NCI-H226 (cell line): Measurements from ENCODE around the gene ACACA.
A peak's percentile ranks its signal among the peaks of the same experiment; 100 is the strongest.

Experiments
- DNase-seq: peaks from one replicate; pipeline ENCODE4 v3.0.0-alpha.2; 2015

ACACA gene

DNA sequence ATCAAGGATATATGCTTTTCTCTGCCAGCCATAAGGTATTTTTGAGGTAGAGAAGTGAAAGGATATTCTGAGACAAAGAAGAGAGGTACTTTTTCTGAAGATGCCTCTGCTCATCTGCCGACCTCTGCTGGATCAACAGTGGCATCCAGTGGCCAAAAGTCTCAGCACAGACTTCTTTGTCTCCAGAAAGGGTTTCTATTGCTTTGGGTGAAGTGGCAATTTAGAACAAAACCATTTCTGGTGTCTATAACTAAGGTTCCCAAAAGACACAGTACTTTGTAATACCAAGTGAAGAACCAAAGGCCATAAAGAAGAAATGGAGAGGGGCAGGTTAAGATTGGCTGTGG is 186.1 kb downstream of the ACACA start:
- no peak for DNase-seq

DNA sequence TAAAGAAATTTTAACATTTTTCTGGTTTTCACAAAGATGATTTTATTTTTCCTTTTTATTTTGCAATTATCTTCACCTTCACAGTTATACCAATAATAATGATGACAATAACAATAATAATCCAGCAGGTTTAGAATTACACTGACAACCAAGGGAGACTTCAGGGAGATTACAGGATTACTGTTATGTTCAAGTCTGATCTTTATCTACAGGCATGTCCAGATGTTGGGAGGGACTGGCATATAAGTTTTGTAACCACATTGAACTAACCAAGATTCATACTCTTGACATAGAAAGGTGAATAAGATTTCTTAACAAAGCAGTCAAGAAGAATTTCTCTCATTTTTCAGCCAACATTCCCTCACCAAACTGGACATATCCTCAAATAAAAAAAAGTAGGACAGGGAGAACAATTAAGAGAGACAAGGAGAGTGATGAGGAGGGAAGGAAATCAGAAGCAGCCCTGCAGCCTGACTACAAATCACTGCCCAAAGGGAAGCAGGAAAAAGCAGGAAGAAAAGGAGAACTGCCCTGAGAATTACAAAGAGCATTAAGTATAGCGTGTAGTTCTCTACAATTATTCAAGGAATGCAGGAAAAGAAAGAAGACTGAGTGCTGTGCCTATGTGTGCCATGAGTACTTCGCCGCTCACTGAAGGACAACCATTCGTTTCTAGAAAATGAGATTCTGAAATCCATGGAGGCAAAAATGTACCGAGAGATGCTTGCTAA is 186.6 kb downstream of the ACACA start:
- DNase-seq, result no peak

DNA sequence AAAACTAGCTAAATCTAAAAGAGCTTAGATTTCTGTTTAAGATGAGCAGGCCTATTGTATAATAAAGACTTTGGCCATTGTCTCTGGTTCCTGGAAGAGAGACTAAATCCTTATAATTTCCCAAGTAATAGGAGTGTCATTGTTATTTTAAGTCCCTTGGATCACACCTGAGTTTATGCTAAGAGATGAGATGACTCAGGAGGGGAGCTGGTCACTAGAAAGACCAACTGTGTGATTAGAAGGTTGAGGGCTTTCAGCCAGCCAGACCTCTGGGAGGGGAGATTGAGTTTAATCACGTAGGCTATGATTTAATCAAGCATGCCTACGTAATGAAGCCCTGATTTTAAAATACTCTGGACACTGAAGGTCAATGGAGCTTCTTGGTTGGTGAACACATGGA is 187.8 kb downstream of the ACACA start:
- DNase-seq, result no peak

DNA sequence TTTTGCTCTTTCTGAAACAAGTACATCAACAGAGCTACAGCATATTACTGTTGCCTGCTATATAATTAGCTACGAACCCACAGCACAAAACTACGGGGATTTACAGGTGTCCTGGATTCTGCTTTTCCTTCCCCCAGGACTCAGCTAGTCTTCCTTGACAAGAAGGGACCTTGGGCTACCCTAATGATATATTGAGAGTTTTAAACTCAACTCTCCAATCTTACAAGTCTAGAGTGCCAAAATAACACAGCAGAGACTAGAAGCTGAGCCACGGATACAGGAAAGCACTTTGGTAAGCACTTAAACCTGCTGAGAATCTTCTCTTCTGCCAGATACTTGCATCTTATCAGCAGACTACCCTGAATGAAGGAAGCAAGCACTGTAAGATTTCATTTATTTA is 192.2 kb downstream of the ACACA start:
- no peak for DNase-seq

DNA sequence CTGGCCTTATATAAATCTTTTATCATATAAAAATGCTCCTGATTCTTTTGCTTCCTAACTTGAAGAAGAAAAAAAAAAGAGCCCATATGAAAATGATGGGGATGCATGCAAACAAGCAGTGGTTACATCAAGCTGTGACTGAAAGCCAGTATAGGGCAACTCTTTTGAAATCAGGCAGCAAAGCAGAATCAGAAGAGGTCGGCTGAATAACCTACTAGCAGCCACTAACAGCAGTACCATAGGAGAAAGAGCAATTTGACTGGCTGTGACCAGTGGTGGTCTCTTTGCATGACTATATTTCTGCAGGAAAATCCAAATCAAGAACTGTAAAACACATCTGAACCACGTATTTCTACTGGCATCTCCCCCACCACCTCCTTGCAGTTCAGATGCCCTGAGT is 192.7 kb downstream of the ACACA start:
- no peak for DNase-seq

DNA sequence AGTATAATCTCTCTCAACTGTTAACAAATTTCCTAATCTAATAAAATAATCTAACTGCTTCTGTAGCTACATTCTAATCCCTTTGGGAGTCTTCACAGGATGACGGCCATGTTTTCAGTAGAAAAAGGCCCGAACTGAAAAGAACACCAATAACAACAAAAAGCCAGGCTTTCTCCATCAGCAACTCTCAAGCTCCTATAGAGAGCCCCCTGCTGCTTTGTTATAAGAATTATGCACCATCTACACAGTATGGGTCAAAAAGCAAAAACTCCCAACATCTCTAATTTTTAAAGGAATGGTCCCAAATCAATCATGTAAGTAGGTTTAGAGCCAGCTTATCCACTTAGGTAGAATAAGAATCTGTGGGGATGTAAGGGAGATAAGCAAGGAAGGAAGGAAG is 194.5 kb downstream of the ACACA start:
- no peak for DNase-seq

DNA sequence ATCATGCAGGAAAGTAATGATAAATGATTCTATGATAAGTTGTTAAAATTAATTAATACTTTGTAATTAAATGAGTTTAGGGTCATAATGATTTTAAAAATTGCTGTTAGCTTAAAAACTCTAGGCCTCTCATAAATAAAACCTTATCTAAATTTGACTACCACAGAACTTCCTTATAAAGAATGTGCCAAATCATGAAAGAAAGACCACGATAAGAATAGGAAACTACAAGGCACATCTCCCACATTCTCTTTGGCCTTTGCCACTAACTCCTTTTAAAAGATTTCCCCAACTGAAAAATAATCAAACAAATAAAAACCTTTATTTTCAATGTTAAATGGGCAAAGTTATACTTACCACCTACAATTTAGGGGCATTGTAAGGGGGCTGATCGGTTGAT is 195.5 kb downstream of the ACACA start:
- no peak for DNase-seq

DNA sequence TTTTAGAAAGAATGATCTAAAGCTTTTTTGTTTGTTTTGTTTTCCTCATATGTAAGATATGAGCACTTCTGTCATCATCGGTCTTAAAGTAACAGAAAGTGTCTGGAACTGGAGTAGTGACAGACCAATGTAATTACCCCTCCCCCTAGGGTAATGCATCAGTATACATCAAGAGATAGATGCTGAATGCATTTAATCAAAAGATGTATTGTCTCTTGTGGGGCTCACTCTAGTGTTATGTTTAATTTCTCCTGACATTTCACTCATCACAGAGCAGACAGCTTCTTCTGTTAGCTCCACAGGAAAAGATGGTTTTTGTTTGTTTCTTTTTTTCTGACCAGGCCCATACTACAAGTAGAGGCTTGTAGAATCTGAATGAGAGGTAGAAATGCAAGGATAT is 199.5 kb downstream of the ACACA start:
- DNase-seq, result no peak

DNA sequence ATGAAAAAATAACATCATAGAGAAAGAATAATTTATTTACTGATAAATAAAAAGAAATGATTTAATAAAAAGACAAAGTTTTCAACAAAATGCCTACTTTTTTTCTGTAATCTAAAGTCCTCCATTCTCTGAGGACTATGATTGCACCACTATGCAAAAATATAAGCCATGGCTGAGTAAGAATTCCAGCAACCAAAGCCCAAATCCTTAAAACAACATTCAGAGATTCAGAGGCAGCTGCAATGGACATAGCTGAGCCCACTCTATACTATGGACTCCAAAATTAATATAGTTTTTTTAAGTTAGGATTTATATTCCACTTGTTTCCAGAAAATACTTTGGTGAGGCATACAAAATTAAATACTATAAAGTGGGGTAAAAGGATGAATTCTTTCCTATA is 200.3 kb downstream of the ACACA start:
- no peak for DNase-seq

DNA sequence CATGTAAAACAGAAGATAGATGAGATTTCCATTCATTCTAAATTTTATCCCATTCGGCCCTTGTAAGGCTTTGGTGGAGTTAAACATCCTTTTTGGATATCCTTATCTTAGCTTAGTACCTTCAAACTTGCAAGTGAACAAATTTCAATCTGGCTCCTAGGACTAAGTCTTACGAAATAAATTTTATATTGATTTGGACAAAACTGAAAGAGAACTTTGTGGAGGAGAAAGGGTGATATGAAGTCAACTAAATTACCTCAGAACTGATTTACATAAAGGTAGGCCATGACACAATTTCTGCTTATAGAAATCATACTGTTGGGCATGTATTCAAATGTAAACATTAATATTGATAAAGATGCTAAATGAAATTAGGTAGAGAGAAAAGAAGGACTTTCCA is 206.1 kb downstream of the ACACA start:
- no peak for DNase-seq

DNA sequence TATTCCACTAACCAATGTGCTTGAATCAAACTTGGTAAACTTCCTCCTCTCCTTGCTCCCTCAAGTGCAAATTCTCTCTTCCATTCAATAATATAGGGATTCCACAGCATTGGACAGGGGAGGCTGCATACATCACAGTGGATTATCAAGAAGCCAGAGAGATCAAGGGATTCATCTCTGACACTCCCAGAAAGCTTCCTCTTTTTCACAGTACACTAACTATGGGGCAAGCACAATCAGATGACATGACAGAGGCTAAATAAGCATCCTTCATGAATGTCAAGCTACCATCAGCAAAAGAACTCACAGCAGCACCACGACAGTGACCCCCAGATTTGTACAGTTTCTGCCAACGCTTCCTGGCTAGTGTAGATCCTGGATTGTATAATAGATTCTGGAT is 209.3 kb downstream of the ACACA start:
- DNase-seq, result no peak

DNA sequence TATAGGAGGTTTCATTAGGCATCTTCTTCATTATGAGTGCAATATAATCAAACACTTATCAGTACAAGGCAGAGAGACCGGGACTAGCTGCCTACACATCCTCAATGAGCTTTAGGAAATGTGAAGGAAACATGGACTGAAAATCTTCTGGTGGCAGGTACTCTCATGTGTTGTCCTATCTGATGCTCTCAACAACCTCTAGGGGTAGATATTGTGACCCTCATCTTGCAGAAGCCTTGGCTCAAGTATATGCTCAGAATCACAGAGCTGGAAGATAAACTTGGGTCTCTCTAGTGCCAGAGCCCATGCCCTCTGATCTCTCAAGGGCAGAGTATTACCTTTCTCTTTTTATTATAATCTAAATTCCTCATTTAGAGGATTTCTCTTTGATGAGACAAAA is 212.4 kb downstream of the ACACA start:
- no peak for DNase-seq

DNA sequence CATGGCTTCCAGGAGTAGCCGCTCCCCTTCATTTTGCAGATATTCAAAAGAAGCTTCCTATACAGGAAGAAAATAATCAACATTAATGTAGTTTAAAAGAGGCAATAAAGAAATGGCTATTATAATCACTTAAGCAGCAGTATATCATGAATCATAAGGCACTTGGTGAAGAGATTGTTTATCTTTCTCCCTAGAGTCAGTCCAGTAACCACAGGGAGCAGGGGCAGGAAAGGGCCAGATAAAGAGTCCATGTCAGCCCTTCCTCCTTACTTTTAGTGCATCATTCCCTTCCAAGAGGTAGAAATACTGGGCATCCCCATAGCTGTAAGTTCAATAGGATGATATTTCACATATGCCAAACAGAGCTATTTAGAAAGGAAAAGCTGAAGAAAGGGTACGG is 215.4 kb downstream of the ACACA start:
- peak; percentile 62 for DNase-seq

DNA sequence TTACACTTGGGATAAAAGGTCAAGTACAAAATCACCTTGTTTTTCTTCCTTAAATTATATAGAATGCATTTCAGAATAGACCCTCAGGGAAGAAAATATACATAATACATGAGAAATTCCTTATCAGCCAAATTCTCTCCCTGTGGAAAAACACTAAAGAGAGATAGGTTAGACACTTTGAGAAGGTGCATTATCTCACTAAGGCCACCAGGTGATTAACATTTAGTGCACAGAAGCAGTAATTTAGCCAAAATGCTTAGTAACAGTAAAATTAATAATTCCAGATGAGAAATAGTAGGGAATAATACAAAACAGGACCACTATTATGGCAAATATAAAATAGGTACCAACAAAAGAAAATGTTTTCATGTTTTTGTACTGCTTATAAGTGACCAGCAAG is 216.1 kb downstream of the ACACA start:
- no peak for DNase-seq

DNA sequence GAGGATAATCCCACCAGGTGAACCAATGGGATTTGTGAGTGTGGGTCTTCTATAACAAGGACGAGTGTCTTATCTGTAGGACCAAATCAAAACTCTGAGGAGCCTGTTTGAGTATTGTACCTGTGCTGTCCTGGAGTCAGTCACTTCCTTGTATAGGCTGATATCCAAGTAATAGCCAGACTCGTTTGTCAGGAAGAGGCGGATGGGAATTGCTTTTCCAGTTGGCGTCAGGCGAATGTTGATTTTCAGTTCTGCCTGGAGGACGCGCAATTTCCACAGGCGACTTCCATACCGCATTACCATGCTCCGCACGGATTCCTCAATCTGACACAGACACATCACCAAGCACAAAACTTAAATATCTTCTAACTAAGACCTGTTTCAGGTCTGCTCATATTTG is 218.5 kb downstream of the ACACA start:
- no peak for DNase-seq

DNA sequence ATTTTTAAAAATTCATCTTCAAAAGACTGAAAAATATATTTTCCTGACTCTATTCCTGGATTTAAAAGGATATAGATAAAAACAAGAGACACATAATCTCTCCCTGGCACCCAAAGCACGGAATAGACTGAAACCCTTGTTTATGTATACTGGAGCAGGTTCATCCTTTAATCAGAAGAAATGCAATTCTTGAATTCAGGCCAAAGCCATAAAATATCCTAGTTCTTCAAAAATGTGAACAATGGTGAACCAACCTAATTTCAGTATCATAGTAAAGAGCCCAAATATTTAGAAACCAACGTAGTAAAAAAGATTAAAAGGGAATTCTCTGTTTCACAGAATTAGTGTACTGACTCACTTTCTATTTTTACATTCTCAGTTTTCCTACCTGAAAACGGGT is 219.4 kb downstream of the ACACA start:
- no peak for DNase-seq

DNA sequence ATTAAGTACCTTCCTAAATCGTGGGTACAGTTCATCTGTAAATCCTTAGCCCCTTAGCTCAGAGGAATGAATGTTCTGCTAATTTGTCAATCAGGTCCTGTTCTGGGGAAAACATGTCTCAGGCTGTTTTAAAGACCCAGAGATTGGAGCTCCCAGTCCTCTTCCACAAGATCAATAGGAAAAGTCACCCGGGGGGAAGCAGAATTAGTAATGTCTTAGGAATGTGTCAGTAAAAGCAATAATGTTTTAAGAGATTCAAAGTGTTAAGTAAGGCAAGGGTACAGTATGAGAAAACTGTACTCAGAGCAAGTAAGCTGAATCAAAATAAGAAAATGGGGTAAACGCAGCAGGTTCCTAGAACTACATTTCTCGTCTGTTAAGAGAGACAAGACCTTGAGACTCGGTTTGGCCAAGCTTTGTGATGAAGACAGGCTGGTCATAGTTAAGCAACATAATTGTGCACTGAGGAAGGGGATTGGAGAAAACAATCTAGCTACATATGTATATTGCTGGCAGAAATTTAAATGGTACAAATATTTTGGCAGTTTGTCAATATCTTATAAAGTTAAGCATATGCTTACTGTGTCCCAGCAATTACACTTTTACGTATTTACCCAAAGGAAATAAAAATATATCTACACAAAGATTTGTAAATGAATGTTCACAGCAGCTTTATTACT is 223.7 kb downstream of the ACACA start:
- DNase-seq, result no peak

DNA sequence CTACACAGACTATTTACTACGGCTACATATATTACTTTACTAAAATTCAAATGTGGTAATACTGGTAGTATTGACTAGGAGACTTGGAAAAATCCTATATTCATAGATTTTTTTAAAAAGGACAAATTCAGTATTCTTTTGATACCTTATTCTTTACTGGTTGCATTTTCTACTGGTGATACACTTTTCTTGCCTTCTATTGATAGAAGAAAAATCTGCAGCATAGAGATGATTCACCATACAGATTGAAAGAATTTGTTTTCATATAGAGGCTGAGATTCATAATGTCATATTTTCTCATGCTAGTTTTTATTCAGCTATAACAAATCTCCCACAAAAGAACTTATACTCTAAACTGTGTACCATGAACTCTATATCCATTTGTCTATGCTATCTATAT is 226.3 kb downstream of the ACACA start:
- DNase-seq, result no peak

DNA sequence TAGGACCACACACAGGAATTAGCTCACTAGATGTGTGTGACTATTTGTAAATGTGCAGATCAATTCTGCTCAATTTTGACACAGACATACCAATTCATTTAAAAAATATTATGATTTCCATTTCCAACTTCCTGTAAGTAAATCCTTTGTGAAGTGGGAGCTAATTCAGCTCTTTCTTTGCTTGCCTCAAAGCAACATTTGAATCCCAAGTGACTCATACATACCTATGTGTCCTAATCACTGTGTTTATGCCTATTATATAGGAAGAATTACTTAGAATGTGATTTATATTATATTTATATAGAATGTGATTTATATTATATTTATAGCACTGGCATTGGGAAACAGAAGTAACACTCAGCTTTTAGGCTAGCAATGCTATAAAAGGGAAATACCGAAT is 226.7 kb downstream of the ACACA start:
- peak; percentile 63 for DNase-seq

DNA sequence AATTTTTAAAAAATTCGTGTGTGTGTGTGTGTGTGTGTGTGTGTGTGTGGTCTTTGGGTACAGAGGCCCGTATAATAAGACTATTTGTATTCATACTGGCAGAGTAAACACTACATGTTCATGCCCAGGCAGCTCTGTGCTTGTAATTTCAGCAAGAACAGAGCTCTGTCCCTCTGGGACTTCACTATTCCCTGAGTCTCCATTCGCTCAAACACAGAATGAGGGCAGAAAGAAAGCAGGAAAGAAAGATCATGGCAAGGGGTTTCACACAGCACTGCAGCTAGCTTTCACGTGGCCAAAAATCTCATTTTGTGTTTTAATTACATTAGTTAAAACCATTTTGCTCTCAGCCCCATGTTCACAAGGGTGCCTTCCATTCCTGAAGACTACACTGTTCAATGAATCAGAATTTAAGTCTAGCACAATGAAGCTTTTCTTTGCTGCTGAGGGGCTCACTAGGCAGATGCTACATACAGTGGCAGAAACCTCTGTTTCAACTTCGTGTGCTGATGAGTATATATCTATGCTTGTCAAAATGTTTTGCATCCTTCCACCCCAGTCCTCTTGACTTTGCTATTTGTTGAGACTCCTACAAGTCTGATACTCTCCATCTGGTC is 229.3 kb downstream of the ACACA start:
- no peak for DNase-seq

DNA sequence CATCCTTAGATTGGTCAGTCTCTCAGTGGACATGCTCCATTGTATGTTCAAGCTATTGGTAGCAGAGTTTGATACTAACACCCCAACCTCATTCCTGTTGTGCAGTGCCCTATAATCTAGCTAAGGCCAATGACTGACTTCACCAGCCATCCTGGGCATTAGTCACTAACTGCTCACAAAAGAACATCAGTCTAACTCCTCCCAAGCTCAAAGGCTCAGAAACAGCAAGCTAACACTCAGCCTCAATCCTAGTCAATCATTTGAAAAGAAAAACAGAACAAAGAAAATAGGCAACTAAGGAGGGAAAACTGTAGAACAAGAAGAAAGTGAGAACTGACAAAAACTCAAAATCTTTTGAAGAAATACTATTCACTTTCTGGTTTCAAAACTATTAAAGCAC is 229.9 kb downstream of the ACACA start:
- no peak for DNase-seq

DNA sequence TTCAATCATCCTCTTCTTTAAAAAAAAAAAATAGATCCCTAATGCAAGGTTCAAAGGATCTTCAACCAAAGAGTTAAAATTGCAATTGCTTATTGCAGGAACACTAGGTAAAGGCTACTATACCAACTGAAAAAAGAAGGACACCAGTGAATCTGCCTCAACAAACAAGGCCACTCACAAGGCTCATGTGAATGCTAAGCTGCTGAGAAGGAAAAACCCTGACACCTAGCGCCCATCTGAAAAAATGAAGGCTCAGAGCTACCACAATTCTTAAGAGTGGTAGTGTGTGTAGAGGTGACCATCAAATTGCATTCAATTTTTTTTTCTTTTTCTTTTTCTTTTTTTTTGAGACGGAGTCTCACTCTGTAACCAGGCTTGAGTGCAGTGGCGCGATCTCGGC is 232.4 kb downstream of the ACACA start:
- DNase-seq, result no peak

DNA sequence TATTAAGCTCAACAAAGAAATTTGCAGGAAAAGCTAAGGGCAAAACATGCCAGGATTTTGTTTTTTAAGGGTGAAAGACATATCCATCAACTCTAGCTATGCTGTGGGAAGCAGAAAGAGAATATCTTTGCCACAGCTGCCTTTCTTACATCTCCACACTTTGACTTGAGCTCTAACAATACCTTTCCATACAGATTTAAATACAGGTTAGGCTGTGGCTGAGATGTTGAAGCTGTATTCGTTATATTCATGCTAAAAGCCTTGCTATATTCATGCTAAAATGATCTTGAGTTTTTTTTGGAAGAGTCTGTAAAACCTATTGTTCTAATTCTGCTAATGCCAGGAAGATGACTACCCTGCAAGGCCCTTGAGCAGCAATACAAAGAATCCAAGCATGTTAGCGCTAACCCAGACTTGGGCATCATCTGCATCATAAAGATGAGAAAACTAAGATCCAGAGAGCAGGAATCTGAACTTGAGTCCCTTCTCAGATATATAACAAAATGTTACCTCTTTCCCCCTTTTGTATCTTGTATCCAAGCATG is 235.7 kb downstream of the ACACA start:
- DNase-seq, result no peak

DNA sequence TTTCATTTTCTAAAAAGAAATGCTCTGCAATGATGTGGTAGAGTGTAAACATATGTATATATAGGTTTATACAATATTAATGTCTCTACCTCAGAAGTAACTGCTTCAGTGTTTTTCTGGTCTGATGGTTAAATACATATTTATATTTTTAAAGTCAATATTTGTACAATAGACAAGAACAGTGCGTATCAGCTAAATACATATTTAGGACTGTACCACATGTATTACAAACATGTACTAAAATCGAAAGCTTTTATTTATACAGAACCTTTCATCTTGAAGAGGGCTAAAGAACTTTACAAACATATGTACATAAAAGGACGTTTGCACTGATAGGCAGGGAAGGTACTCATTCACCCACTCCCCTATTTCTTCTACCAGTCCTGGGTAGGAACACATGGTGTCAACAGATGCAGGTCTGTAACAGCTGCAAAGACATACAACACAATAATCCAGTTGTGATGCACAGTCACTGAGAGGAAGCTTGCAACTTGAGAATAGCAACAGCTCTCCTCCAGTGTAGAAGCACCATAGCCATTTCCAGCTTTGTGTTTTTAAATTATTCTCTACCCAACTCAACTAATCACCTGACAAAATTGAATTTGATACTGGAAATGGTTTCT is 237.8 kb downstream of the ACACA start:
- DNase-seq, result no peak
